ENCODE data around the gene ZNF410.

GRCh38 chr14:73887694-73888459, 1.2 kb downstream of the ZNF410 start:
- TF ChIP-seq CTCF (IDR thresholded peaks at IDR 0.05; ENCODE audit: borderline replicate concordance, extremely low read depth, low read length, poor library complexity, severe bottlenecking) (no peak), EZH2 (IDR thresholded peaks at IDR 0.05; ENCODE audit: borderline replicate concordance, low read depth, low read length, severe bottlenecking) (no peak)

Data from DND-41 (cell line).